NCI-H2227 treated with DMSO at 0.1 percent for 48 hours (cell line): ENCODE results near the gene ACADS.
A peak's percentile ranks its signal among the peaks of the same experiment; 100 is the strongest.

Experiments used
- DNase-seq: peaks from one replicate; lab custom pipeline; 2025; lab: John Stamatoyannopoulos, UW

ACADS gene, protein sequence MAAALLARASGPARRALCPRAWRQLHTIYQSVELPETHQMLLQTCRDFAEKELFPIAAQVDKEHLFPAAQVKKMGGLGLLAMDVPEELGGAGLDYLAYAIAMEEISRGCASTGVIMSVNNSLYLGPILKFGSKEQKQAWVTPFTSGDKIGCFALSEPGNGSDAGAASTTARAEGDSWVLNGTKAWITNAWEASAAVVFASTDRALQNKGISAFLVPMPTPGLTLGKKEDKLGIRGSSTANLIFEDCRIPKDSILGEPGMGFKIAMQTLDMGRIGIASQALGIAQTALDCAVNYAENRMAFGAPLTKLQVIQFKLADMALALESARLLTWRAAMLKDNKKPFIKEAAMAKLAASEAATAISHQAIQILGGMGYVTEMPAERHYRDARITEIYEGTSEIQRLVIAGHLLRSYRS

DNA sequence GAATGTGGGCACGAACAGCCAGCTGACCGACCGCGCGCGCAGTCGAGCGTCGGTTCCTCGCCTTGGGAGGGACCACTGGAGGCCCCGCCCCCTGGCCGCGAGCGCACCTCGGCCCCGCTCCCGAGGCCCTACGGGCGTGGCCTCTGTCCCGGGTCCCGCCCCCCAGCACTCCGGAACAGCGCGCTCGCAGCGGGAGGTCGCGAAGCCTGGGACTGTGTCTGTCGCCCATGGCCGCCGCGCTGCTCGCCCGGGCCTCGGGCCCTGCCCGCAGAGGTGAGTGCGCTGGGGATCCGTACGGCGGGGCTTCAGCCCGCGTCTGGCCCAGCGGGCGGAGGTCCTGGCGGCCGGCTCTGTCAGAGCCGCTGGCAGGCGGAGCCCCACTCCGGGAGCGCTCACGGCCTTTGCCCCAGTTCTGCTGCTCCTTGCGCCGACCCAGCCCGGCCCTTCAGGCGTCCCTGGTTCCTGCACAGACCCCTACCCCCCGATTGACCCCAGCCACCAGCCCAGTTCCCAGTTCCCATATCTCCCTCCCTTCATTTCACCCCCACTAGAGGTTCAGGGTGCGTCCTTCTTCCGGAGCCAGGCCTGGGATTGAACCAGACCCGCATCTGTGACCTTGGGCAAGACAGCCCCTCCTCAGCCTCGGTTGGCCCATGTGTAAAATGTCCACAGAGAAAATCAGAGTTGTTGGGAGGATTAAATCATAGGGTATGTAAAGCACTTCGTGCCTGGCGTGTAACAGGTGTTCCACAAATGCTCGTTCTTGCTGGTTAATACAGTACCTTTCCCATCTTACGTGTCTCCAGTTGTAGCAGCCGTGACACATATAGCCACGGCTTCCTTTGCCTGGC lies at the start of gene ACADS:
Gene ACADS, plus strand, starts transcription at position 168 of the 851 bp plus-strand sequence. Its CDS starts 60 bp downstream, at position 228.
- peak; percentile 69 for DNase-seq

DNA sequence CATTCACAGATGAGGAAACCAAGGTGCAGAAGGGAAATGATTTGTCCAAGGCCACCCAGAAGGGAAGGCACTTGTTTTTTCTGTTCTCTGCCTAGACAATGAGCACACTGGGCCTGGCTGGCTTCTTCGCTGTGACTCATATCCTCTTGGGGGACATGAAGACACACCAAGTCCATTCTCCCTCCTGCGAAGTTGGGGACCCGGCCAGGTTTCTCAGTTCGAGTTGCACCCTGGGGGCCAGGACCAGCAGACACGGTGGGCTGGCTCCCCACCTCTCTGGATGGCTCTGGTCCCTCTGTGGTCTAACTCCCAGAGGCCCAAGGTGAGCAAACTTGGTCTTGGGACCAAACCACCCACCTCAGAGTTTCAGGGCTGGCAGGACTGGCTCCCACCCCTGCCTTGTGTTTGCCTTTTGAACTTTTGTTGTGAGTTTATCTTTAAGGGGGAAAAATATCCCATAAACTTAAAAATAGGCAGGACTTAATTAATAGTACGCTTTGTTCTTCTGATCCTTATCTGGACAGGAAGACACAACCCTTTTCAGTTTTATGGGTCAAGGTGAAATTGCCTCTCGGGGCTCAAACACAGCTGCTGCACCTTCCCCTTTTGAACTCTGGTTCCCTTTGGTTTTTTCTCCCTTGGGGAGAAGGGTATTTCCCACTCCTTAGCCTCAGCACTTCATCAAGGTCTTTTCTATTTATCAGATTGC lies 47.7 kb upstream of the ACADS start:
- DNase-seq: no peak

DNA sequence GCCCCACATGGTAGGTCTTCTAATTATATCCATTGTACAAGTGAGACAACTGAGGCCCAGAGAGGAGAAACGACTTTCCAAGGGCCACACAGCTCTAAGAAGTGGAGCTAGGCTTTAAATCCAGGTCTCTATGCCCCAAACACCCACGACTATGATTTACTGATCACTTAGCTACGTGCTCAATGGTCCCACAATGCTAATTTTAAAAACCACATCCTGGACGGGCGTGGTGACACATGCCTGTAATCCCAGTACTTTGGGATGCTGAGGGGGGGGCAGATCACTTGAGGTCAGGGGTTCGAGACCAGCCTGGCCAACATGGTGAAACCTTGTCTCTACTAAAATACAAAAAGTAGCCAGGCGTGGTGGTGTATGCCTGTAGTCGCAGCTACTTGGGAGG lies 47.1 kb upstream of the ACADS start:
- DNase-seq: no peak

DNA sequence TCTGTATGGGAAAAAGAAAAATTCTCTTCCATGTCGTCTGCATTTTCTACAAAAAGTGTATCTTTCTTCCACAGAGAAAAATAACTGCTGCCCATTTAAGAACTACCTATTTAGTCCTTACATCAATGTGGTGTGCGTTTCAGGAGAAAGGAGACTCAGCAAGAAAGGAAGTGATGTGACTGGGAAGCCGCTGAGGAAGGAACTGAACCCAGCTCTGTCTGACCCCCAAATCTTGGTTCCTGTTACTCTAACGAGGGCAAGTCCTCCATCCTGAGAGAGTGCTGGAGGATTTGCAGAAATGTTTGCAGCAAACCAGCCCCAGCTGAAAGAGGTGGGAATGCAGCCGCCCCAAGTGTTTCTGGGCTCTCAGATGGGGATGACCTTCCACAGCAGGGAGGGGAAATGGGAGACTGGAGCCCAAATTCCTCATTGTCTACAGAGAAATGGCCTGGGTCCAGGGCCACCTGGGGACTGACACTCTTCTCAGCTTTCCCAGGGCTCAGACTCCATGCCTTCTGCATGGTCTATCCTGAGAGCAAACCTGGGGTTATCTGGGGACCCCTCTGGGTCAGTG lies 45.4 kb upstream of the ACADS start:
- DNase-seq: no peak

DNA sequence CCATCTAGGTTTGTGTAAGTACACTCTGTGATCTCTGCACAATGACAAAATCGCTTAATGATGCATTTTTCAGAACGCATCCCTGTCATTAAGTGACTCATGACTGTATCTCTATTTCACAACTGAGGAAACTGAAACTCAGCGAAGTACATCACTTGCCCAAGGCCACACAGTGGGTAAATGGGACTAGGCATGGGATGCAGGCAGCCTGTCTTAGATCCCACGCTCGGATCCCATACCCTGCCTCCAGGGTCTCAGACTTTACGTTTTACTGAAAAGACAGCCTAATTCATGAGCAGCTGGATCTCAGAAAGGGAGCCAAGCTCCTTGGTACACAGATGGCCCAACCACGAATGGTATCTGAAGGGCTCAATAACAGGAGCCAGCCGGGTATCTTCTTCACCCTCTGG lies 41.1 kb upstream of the ACADS start:
- DNase-seq: no peak

DNA sequence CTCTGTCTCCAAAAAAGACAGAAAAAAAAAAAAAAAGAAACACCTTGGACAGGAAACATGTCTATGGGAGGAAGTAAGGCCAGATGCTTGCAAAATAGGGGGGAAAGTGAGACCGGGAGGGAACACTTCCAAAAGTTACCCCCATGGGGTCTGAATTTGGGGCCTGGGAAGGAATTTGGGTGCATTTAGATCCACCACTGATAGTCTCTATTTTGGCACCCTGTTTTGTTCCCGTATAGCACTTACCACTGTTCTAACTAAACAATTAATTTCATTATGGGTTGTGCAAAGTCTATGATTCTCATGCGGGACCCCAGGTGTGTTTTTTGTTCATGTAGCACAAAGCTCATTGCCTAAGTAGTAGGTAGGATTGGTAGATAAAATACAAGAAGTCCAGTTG lies 40.1 kb upstream of the ACADS start:
- DNase-seq: no peak

DNA sequence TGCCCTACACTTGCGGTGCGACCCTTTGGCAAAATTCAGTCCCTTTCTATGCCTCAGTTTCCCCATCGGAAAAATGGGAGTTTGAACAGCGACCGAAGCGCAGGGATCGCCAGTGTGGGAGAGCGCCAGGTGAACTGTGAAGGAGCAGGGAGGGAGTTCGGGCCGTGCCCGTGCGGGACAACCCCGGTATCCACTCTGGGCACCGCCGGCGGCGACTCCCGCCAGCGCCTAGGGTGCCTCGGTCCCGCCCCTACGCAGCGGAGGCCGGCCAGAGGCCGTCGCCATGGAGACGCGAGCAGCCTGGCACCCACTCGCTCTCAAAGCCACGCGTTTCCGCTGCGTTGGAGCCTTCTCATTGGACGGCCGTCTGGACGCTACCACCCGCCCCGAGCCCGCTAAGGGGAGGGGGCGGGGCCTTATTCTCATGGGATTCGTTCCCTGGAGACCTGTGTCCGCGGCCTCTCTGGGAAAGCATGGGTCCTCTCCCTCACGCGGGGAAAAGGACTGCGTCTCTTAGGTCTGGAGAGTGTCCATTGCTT lies 39.4 kb upstream of the ACADS start:
- peak; percentile 98 for DNase-seq

DNA sequence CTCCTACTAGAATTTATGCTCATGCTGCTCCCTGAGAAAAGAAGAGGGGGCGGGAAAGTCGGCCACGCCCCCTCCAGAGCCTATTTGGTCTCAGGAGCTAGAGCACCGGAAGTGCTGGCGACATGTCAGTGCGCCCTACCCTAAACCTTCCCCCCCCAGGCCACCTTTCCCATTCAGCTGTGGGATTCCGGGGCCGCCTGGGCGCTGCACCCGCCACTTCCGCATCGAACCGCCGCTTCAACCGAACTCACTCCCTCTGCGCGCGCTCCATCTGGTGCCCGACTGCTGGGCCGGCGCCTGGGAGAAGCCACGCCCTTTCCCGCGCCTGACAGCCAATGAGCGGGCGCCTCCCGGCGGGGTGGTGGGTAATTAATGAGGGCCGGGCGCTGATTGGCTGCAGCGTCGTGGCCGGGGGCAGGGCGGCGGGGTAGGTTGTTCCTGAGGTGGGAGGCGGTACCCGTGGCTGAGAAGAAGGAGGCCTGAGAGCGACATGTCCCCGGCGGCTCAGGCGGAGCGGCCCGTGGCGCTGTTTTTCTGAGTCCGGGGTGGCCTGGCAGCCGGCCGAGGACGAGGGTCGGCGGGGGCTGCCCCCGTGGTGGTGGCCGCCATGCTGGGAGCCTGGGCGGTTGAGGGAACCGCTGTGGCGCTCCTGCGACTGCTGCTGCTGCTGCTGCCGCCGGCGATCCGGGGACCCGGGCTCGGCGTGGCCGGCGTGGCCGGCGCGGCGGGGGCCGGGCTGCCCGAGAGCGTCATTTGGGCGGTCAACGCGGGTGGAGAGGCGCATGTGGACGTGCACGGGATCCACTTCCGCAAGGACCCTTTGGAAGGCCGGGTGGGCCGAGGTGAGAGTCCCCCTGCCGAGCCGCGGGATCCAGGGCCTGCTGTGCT lies 38.7 kb upstream of the ACADS start, which contains the start of gene MLEC:
Gene MLEC, plus strand, starts transcription at position 460 of the 888 bp plus-strand sequence. Its CDS starts 148 bp downstream, at position 608.
- DNase-seq: peak; percentile 98

DNA sequence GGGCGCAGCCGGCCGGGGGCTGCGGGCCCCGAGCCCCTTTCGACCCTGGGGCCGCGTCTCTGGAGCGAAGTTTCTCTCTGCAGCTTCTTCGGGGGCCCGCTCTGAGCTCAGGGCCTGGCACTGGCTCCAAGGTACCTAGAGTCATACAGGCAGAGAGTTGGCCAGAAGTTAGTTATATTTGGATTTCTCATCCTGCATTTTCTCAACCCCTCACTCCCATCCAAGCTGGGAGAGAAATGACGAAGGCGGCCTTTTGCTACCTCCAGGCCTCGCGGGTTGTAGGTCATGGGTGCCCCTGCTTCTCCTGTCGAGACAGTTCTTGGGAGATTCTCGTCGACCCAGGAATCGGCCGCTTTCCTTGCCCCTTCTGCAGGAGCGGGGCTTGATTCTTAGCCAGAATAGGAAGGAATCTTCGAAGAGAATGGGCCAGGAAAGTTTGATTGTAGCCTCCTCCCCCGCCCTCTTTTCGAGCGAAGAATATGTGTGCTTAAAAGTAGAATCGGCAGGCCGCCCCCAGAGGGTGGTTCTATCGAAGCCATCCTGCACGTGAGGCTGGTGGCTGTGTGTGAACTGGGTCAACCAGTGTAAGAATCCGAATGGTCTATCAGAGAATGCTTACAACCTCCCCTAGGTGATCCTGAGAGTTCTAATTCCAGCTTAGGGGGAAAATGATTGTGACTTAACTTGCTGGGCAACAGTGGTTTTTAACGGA lies 37.9 kb upstream of the ACADS start:
- DNase-seq: no peak

DNA sequence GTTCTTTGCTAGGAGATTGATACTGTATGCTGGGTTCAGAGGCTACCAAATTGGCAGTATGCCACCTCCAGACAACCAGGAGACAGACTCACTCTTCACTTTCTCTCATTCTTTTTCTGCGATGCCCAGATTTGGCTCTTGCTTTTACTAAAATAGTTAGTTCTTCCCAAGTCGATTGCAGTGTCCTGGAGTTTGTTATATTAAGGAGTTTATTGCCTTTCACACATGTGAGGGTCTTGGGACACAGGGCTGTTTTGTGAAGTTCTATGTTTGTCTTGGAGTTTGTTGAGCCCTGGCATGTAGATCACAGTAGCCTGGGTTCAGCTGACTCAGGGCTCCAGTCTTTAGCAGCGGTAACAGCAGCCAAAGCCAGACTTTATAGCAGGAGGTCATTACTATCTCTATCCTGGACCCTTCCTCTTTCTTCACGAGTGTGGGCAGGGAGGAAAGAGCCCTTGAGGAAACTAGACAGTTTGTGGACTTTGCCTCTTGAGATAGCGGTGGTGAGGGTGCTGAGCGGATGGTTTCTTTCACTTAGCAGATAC lies 37.0 kb upstream of the ACADS start:
- no peak for DNase-seq

DNA sequence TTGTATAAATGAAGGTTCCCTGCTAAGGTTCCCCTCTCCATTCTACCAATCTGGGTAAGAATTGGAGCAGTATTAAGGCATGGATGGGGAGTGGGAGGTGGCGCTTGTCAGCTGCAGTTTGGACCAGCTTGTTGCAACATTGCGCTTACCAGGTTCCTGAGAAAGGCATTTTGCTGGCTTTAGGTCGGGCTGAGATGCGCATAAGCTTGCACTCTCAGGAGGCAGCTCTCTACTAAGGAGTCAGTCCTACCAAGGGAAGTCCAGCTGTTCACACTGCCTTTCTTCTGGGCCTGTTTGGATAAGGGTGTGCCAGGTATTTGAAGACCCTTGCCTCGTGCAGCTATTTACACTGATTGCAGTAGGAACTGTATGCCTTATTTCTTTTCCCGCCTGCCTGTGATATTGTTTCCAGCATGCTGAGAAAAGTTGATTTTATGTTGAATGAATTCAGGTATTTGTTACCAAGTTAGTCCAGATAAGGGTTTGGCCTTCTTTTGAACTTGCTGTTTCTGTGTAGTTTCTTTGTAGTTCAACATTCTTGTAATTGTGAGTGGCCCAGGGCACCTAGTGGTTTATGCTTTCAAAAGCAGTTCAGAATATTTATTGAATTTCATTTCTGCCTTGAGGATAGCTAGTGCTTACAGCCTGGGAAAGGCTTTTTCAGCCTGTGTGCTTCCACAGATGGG lies 36.1 kb upstream of the ACADS start:
- DNase-seq: no peak

DNA sequence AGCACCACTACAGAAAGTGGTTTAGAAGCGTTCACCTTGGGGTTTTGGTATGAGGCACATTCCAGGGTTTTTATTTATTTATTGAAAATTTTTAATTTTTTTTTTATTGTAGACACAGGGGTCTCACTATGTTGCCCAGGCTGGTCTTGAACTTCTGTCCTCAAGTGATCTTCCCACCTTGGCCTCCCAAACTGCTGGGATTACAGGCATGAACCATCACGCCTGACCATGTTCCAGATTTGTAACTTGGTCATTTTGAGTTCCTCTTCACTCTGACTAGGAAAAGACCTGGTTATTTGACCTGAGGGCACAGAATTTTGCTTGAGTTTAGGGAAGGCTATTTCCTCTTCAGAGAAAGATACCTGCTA lies 35.6 kb upstream of the ACADS start:
- no peak for DNase-seq

DNA sequence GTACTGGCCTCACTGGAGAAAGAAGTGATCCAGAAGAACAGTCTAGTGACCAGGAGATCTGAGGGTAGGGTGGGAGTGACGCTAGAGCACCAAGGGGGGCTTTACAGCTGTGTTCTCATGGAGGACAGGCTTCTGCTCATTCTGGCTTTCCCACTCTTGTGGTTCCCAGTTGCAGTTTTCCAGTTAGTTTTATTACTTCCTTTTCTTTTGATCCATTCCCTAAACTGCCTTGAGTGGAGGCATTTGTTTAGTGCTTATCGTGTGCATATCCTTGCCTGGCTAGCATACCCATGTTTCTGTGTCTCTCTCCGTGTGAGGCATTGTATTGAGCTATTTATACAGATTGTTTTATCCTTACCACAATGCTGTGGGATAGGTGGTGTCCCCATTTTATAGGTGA lies 34.6 kb upstream of the ACADS start:
- DNase-seq: no peak

DNA sequence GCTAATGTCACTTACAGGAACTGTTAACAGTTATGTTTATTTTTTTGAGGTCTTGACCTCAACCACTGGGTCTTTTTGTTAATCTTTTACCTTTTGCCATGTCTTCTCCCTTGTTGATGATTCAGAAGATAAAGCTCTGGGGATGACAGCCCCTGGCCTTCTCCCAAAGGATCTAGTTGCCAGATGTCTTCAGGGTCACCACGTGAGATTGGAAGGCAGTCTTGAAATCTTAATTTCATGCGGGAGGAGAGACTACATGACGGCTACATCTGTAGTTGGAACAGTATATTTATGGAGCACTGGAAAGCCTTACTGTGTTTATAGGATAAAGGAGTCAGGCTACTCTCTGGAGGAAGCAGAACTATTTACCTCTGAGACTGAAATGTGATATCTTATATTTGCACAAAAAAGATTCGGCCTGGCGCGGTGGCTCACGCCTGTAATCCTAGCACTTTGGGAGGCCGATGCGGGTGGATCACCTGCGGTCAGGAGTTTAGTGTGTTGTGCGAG lies 33.0 kb upstream of the ACADS start:
- no peak for DNase-seq

DNA sequence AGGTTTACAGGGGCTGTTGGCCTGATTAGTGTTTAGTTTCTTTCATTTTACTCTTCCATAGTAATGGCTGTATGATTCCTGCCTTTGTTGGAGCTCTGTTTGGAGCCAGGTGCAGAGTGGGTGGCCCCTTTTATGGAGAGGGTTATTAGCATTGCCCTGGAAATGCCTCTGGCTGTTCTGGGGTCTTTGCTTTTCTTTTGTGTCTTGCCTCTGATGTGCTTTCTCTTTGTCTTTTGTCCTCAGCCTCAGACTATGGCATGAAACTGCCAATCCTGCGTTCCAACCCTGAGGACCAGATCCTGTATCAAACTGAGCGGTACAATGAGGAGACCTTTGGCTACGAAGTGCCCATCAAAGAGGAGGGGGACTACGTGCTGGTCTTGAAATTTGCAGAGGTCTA lies 31.8 kb upstream of the ACADS start:
- DNase-seq: peak; percentile 23

DNA sequence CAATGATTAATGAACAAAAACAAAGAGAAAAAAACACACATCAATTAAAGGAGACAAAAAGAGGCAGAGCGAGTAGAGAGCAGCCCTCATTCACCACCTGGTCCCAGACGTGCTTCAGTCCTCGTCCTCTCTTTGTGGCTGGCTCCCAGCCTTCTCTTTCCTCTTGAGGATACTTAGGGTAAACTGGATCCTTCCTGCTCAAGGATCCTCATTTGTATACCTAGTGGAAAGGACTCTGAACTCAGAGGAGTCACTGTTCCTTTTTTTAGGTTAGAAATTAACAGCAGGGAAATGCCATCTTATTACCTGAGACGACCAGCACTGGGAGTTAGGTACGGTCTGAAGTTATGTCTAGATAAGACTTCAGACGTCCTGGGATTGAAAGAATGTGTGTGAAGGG lies 29.0 kb upstream of the ACADS start:
- no peak for DNase-seq

DNA sequence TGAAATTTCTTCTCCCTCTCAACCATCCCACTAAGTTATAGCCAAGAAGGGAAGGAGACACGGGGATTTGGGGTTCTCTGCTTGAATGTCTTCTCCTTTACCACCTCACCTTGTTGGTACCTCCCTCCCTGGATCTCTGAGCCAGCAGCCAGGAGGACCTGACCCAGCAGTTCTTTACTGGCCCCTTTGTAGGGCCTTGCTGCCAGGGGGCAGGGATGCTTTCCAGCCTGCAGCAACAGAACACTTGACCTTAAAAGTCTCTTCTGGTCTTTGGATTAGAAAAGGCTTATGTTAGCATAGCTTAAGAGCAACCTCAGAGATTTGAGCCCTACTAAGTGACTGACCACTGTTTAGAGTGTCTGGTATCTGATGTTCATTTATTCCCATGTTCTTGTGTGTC lies 28.3 kb upstream of the ACADS start:
- no peak for DNase-seq

DNA sequence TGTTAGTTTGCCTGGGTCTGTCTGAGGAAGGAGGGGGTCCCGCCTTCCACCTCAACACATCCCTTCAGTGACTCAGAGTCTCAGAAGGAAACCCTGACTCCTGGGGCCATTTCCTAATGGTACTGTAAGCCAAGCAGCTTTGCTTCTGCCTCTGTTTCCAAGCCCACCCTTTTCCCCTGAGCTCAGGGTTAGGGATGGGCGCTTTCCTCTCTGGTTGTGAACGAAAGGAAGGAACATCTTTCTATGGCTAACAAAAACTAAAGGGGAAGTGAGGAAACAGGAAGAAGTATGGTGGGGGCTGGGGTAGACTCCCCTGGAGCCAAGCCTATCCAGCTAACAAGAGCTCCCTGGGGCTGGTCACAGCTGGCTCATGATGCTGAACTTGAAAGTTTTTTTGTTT lies 27.0 kb upstream of the ACADS start:
- no peak for DNase-seq

DNA sequence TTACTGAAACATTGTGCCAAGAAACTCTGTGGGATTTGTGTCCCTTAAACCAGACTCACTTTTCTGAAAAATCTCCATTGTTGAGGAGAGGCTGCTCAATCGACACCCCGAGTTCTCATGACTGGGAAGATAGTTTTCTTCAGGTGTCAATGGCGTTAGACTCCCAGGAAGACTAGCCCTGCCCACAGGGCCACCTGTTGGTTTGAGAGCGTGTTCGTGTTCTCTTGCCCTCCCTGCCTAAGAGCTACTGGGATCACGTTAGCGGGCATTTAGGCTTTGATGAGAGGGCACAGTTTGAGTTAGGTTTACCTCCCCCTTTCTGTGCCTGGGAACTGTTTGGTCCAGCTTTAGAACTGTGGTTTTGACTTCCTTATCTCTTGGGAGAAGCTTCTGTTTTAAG lies 26.1 kb upstream of the ACADS start:
- DNase-seq: no peak
